Measurements from ENCODE around the gene ACOXL.

The ACOXL gene

GRCh38 chr2:110764931-110765330 is 32.6 kb downstream of the ACOXL start:
- no peak for DNase-seq

- peak; percentile 40 for DNase-seq
Measured at GRCh38 chr2:110766291-110766690, 33.9 kb downstream of the ACOXL start.

GRCh38 chr2:110768591-110768990 is 36.2 kb downstream of the ACOXL start:
- DNase-seq = no peak

GRCh38 chr2:110770404-110770958 is 38.1 kb downstream of the ACOXL start:
- DNase-seq = no peak

- DNase-seq = no peak
Measured at GRCh38 chr2:110770959-110771431, 38.6 kb downstream of the ACOXL start.

GRCh38 chr2:110771547-110772382 is 39.4 kb downstream of the ACOXL start:
- no peak for DNase-seq

- DNase-seq = no peak
Measured at GRCh38 chr2:110772383-110772755, 40.0 kb downstream of the ACOXL start.

GRCh38 chr2:110773401-110773921 is 41.1 kb downstream of the ACOXL start:
- DNase-seq = no peak

- no peak for DNase-seq
Measured at GRCh38 chr2:110774701-110775100, 42.3 kb downstream of the ACOXL start.

- no peak for DNase-seq
Measured at GRCh38 chr2:110777531-110778311, 45.3 kb downstream of the ACOXL start.

- no peak for DNase-seq
Measured at GRCh38 chr2:110780461-110780860, 48.1 kb downstream of the ACOXL start.

- DNase-seq = no peak
Measured at GRCh38 chr2:110783196-110783873, 51.0 kb downstream of the ACOXL start.

GRCh38 chr2:110784047-110784631 is 51.8 kb downstream of the ACOXL start:
- no peak for DNase-seq

- no peak for DNase-seq
Measured at GRCh38 chr2:110785439-110785838, 53.1 kb downstream of the ACOXL start.

- DNase-seq = no peak
Measured at GRCh38 chr2:110788976-110789375, 56.6 kb downstream of the ACOXL start.

- no peak for DNase-seq
Measured at GRCh38 chr2:110789706-110790105, 57.3 kb downstream of the ACOXL start.

GRCh38 chr2:110790907-110791306 is 58.5 kb downstream of the ACOXL start:
- no peak for DNase-seq

GRCh38 chr2:110791435-110791834 is 59.1 kb downstream of the ACOXL start:
- DNase-seq = no peak

- DNase-seq = no peak
Measured at GRCh38 chr2:110793034-110793433, 60.7 kb downstream of the ACOXL start.

GRCh38 chr2:110794390-110794789 is 62.0 kb downstream of the ACOXL start:
- no peak for DNase-seq

GRCh38 chr2:110794951-110795350 is 62.6 kb downstream of the ACOXL start:
- DNase-seq = no peak

GRCh38 chr2:110796716-110797301 is 64.4 kb downstream of the ACOXL start:
- DNase-seq = no peak

All from suppressor macrophage treated with lipopolysaccharide for 4 hours (primary cell).